Medulla oblongata (tissue), 1 donor: ENCODE data around the gene COPB1.
A peak's percentile ranks its signal among the peaks of the same experiment; 100 is the strongest.

Source experiments
- DNase-seq: peaks from one replicate; pipeline ENCODE4 v3.0.0-alpha.2; 2015; ENCODE audit errors: extremely low spot score

COPB1 gene

GRCh38 chr11:14425621-14426020 lies 74.0 kb downstream of the COPB1 start:
- DNase-seq: no peak

- no peak for DNase-seq
These were observed 75.5 kb downstream of the COPB1 start for GRCh38 chr11:14424096-14424495.

GRCh38 chr11:14423633-14424032 lies 76.0 kb downstream of the COPB1 start:
- DNase-seq: no peak

- DNase-seq: no peak
These were observed 76.8 kb downstream of the COPB1 start for GRCh38 chr11:14422814-14423182.

- peak; percentile 35 for DNase-seq
These were observed 77.4 kb downstream of the COPB1 start for GRCh38 chr11:14422052-14422813.

- no peak for DNase-seq
These were observed 79.4 kb downstream of the COPB1 start for GRCh38 chr11:14420223-14420622.

- DNase-seq: no peak
These were observed 80.7 kb downstream of the COPB1 start for GRCh38 chr11:14418801-14419417.

GRCh38 chr11:14417617-14418374 lies 81.8 kb downstream of the COPB1 start:
- peak; percentile 55 for DNase-seq

- DNase-seq: peak; percentile 7
These were observed 82.4 kb downstream of the COPB1 start for GRCh38 chr11:14417186-14417585.

GRCh38 chr11:14414470-14415461 lies 84.8 kb downstream of the COPB1 start:
- no peak for DNase-seq

- no peak for DNase-seq
These were observed 86.1 kb downstream of the COPB1 start for GRCh38 chr11:14413307-14414069.

- DNase-seq: no peak
These were observed 87.8 kb downstream of the COPB1 start for GRCh38 chr11:14411818-14412217.

GRCh38 chr11:14409891-14410290 lies 89.7 kb downstream of the COPB1 start:
- DNase-seq: no peak

- DNase-seq: no peak
These were observed 91.0 kb downstream of the COPB1 start for GRCh38 chr11:14408612-14409011.
